Testis (tissue), 2 donors: Measurements from ENCODE around the gene MACROD1.

ENCODE experiments used
- POLR2A ChIP-seq: fragments of 450-650 bp; IDR thresholded peaks from one replicate; pipeline ENCODE4 v1.6.1; 2017; ENCODE audit warnings: antibody characterized with exemption, mild to moderate bottlenecking, moderate library complexity
- TF ChIP-seq, protein P1 (sequence below), 3 experiments: fragments of 450-650 bp in 2 of 3; fragments of 200-600 bp in 1 of 3; sonication (generic) in 1 of 3; IDR thresholded peaks; one replicate each; pipeline ENCODE4 v1.5.1; 2016 to 2019; ENCODE audit warnings: antibody characterized with exemption in 3 of 3, mild to moderate bottlenecking in 2 of 3, moderate library complexity in 1 of 3

- TF ChIP-seq, protein P1, sequence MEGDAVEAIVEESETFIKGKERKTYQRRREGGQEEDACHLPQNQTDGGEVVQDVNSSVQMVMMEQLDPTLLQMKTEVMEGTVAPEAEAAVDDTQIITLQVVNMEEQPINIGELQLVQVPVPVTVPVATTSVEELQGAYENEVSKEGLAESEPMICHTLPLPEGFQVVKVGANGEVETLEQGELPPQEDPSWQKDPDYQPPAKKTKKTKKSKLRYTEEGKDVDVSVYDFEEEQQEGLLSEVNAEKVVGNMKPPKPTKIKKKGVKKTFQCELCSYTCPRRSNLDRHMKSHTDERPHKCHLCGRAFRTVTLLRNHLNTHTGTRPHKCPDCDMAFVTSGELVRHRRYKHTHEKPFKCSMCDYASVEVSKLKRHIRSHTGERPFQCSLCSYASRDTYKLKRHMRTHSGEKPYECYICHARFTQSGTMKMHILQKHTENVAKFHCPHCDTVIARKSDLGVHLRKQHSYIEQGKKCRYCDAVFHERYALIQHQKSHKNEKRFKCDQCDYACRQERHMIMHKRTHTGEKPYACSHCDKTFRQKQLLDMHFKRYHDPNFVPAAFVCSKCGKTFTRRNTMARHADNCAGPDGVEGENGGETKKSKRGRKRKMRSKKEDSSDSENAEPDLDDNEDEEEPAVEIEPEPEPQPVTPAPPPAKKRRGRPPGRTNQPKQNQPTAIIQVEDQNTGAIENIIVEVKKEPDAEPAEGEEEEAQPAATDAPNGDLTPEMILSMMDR (IDR thresholded peaks at IDR 0.05) = no peak
- TF ChIP-seq POLR2A = no peak
Observed at GRCh38 chr11:64076758-64077157, 89.2 kb downstream of the MACROD1 start.
